ENCODE results near the gene TMEM52. TPM values are rescaled to one million over a fixed set of nuclear protein-coding genes. Genes with fewer than 3 reads are reported as not detected.

TMEM52 gene
- polyA plus RNA-seq, 1 of the 3 experiments (the other 2 are of a cell fraction) = 4.8 TPM

- WGBS (ENCODE audit: low lambda C conversion rate) = 16% methylated on average over 10 of the region's 15 CpGs
- Histone ChIP-seq H3K36me3 (replicated peaks in 1 of 2; ENCODE audit: control insufficient read depth in 1 of 2, insufficient read depth in 2 of 2, low read length in 1 of 2) (no peaks in the 10 kb centered on the region), H3K27ac (ENCODE audit: low read depth in 2 of 2, low read length in 1 of 2) (peak overlapping the region; percentile 27 to 36; a peak in 2 of 4 replicates), H3K9ac (no peak overlapping the region), H3F3A (replicated peaks; ENCODE audit: insufficient read depth) (peaks cover 10% of the 10 kb centered on the region), H3K79me2 (ENCODE audit: insufficient read depth) (peaks cover 6% of the 10 kb centered on the region), H2AFZ (ENCODE audit: low read depth) (0 out of 2 replicates have a peak overlapping the region, but pooled peaks have one; percentile 30), H3K4me2 (no peak overlapping the region), H3K9me2 (no peaks in the 10 kb centered on the region), H4K20me1 (ENCODE audit: insufficient read depth) (no peaks in the 10 kb centered on the region), H3K4me1 (ENCODE audit: control insufficient read depth in 1 of 2, insufficient read depth in 2 of 2, low read depth in 1 of 2, low read length in 1 of 2) (peaks cover 0 to 20% of the 10 kb centered on the region in 2 experiments; a peak in 2 of 4 replicates), H3K27me3 (ENCODE audit: insufficient read depth) (no peaks in the 10 kb centered on the region), H3K4me3 (ENCODE audit: low read depth in 2 of 2, low read length in 1 of 2) (peak overlapping the region in 1 of 2 experiments; percentile 50; a peak in 1 of 4 replicates), H3K9me3 (no peaks in the 10 kb centered on the region)
- peak; percentile 93 for DNase-seq
- POLR2A ChIA-PET = interaction anchor here (0.6 to 1.0 kb wide), 2 partner anchors 8 to 48 kb away, joined by 3 read pairs; partner anchors contain the start of gene CALML6
- CTCF ChIA-PET = interaction anchor here (0.6 to 6.2 kb wide), 46 partner anchors 8 to 202 kb away, joined by 3 to 54 read pairs (median 4); partner anchors contain the start of genes CALML6, GABRD and NADK
- TF ChIP-seq, protein P1, sequence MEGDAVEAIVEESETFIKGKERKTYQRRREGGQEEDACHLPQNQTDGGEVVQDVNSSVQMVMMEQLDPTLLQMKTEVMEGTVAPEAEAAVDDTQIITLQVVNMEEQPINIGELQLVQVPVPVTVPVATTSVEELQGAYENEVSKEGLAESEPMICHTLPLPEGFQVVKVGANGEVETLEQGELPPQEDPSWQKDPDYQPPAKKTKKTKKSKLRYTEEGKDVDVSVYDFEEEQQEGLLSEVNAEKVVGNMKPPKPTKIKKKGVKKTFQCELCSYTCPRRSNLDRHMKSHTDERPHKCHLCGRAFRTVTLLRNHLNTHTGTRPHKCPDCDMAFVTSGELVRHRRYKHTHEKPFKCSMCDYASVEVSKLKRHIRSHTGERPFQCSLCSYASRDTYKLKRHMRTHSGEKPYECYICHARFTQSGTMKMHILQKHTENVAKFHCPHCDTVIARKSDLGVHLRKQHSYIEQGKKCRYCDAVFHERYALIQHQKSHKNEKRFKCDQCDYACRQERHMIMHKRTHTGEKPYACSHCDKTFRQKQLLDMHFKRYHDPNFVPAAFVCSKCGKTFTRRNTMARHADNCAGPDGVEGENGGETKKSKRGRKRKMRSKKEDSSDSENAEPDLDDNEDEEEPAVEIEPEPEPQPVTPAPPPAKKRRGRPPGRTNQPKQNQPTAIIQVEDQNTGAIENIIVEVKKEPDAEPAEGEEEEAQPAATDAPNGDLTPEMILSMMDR (IDR thresholded peaks at IDR 0.05) = peak; percentile 79
- TF ChIP-seq GABPA (IDR thresholded peaks at IDR 0.05; ENCODE audit: low read depth) (no peak), FOXJ3 (CRISPR knock-in tag; IDR thresholded peaks at IDR 0.05) (no peak), EP300 (IDR thresholded peaks at IDR 0.05; ENCODE audit: borderline replicate concordance in 1 of 2, low read depth in 1 of 2, low read length in 1 of 2) (no peak), NFIC (IDR thresholded peaks at IDR 0.05; ENCODE audit: borderline replicate concordance) (no peak), YY1 (IDR thresholded peaks at IDR 0.05; ENCODE audit: low read depth) (no peak), RFX5 (IDR thresholded peaks at IDR 0.05; ENCODE audit: low read length) (no peak), TCF12 (IDR thresholded peaks at IDR 0.05) (no peak), TEAD4 (IDR thresholded peaks at IDR 0.05; ENCODE audit: borderline replicate concordance, insufficient read depth) (no peak), RCOR1 (IDR thresholded peaks at IDR 0.05; ENCODE audit: low read length) (no peak; the same call in 1 of the 2 replicates), MXI1 (IDR thresholded peaks at IDR 0.05; ENCODE audit: low read depth, low read length) (peak; percentile 90; the same call in 1 of the 2 replicates), TAF1 (IDR thresholded peaks at IDR 0.05; ENCODE audit: borderline replicate concordance, low read depth, low read length) (no peak), ELF1 (IDR thresholded peaks at IDR 0.05) (no peak), SIN3A (IDR thresholded peaks at IDR 0.05; ENCODE audit: borderline replicate concordance, low read depth, low read length) (0 out of 2 replicates have a peak, but pooled peaks have one; percentile 22), SMC3 (IDR thresholded peaks at IDR 0.05; ENCODE audit: low read depth, low read length) (peak; percentile 91), FOXM1 (IDR thresholded peaks at IDR 0.05; ENCODE audit: low read depth) (no peak), EZH2phosphoT487 (IDR thresholded peaks at IDR 0.05; ENCODE audit: borderline replicate concordance, low read depth) (no peak), JUND (IDR thresholded peaks at IDR 0.05) (no peak), USF1 (IDR thresholded peaks at IDR 0.05; ENCODE audit: borderline replicate concordance, low read depth) (no peak), GATA2 (CRISPR knock-in tag; IDR thresholded peaks at IDR 0.05) (0 out of 2 replicates have a peak, but pooled peaks have one; percentile 14), NRF1 (IDR thresholded peaks at IDR 0.05; ENCODE audit: low read depth, low read length) (no peak)
- TF ChIP-seq, protein P2, sequence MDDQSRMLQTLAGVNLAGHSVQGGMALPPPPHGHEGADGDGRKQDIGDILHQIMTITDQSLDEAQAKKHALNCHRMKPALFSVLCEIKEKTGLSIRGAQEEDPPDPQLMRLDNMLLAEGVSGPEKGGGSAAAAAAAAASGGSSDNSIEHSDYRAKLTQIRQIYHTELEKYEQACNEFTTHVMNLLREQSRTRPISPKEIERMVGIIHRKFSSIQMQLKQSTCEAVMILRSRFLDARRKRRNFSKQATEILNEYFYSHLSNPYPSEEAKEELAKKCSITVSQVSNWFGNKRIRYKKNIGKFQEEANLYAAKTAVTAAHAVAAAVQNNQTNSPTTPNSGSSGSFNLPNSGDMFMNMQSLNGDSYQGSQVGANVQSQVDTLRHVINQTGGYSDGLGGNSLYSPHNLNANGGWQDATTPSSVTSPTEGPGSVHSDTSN (IDR thresholded peaks at IDR 0.05) = no peak
- TF ChIP-seq, protein P3, sequence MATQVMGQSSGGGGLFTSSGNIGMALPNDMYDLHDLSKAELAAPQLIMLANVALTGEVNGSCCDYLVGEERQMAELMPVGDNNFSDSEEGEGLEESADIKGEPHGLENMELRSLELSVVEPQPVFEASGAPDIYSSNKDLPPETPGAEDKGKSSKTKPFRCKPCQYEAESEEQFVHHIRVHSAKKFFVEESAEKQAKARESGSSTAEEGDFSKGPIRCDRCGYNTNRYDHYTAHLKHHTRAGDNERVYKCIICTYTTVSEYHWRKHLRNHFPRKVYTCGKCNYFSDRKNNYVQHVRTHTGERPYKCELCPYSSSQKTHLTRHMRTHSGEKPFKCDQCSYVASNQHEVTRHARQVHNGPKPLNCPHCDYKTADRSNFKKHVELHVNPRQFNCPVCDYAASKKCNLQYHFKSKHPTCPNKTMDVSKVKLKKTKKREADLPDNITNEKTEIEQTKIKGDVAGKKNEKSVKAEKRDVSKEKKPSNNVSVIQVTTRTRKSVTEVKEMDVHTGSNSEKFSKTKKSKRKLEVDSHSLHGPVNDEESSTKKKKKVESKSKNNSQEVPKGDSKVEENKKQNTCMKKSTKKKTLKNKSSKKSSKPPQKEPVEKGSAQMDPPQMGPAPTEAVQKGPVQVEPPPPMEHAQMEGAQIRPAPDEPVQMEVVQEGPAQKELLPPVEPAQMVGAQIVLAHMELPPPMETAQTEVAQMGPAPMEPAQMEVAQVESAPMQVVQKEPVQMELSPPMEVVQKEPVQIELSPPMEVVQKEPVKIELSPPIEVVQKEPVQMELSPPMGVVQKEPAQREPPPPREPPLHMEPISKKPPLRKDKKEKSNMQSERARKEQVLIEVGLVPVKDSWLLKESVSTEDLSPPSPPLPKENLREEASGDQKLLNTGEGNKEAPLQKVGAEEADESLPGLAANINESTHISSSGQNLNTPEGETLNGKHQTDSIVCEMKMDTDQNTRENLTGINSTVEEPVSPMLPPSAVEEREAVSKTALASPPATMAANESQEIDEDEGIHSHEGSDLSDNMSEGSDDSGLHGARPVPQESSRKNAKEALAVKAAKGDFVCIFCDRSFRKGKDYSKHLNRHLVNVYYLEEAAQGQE (IDR thresholded peaks at IDR 0.05; ENCODE audit: low read depth, low read length) = no peak
- TF ChIP-seq, protein P4, sequence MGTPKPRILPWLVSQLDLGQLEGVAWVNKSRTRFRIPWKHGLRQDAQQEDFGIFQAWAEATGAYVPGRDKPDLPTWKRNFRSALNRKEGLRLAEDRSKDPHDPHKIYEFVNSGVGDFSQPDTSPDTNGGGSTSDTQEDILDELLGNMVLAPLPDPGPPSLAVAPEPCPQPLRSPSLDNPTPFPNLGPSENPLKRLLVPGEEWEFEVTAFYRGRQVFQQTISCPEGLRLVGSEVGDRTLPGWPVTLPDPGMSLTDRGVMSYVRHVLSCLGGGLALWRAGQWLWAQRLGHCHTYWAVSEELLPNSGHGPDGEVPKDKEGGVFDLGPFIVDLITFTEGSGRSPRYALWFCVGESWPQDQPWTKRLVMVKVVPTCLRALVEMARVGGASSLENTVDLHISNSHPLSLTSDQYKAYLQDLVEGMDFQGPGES (IDR thresholded peaks at IDR 0.05; ENCODE audit: low read depth, low read length) = no peak
These were observed 12.6 kb downstream of the TMEM52 start for GRCh38 chr1:1906185-1907097.

Data from SK-N-SH (cell line).